Neural cell (in vitro differentiated cells): ENCODE data around the gene CHST11.

Source experiments
- CTCF ChIP-seq: fragments of 450-650 bp; IDR thresholded peaks from 2 replicates; pipeline ENCODE4 v1.5.1; 2014; ENCODE audit warnings: antibody characterized with exemption, mild to moderate bottlenecking, moderate library complexity; ENCODE audit not compliant: poor library complexity, severe bottlenecking
- EP300 ChIP-seq: fragments of 450-650 bp; conservative IDR thresholded peaks from 2 replicates; pipeline ENCODE4 v1.6.1; 2014; ENCODE audit warnings: antibody characterized with exemption, mild to moderate bottlenecking, moderate library complexity; ENCODE audit not compliant: poor library complexity, severe bottlenecking
- EZH2 ChIP-seq: fragments of 200-600, 300-800 bp; shearing (Covaris generic), sonication (generic); IDR thresholded peaks from 2 replicates; pipeline ENCODE4 v1.6.1; 2014; ENCODE audit warnings: antibody characterized with exemption, low read length, borderline replicate concordance, mild to moderate bottlenecking; ENCODE audit not compliant: insufficient read depth, poor library complexity, severe bottlenecking

- TF ChIP-seq EZH2 (no peak), CTCF (no peak), EP300 (no peak)
Observed at GRCh38 chr12:104659058-104659457, 202.3 kb downstream of the CHST11 start.
